Activated T-cell treated with anti-CD3 and anti-CD28 coated beads for 24 hours (primary cell): ENCODE results near the gene AGBL1.

Source experiments
- DNase-seq: peaks from one replicate; pipeline ENCODE4 v3.0.0-alpha.2; 2020; ENCODE audit warnings: low read depth

The AGBL1 gene

GRCh38 chr15:86813892-86814291, 734.2 kb downstream of the AGBL1 start:
- no peak for DNase-seq

- no peak for DNase-seq
Observed at GRCh38 chr15:86829245-86829644, 749.6 kb downstream of the AGBL1 start.

DNA sequence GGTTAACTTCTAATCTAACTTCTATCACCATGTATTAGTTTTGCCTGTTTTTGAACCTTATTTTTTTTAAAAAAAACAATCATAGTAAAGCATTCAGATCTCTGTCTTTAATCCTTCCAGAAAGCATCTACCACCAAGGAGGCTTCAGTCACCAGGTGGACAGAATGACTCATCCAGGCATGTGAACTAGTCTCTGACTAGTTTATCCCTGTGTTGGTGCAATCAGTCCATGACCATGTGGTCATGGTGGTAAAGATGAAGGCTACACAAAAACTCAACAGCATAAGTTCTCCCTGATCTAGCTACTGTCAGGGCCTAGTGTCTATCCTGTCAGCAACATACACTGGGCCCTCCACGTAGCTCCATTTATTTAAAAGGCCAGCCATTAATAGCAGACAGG, 750.6 kb downstream of the AGBL1 start:
- DNase-seq: no peak

GRCh38 chr15:86833595-86833994, 753.9 kb downstream of the AGBL1 start:
- DNase-seq: no peak

DNA sequence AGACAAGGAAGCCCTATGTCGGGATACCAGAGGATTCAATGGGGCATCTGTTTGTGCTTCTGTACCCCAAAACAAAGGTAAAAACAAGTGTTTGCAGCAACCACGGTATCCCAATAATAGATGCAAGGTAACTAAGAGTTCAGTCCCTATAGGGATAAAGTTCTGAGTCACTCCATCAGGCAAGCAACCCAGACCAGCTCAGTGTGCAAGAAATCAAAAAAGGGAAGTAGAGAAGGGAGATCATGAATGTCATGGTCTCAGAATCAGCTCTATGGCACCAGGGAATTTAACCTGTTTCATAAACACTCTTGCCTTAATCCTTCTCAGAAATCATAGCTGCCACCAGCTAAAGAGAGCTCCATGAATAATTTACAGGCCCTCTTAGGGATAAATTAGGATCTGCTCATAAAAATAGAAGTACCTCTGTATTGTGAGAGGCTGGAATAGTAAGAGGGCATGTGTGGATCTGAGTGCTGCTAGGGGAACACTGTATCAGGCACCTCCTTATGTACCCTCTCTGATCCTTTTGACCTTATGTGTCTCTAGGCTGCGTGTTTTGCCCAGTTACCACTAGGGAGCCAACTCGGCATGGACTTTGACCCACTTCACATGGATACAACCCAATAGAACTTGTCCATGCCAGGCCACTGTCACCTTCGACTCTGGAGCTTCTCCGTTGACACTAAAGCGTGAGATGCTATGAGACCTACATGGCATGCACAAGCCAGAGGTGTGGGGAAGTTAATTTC, 754.6 kb downstream of the AGBL1 start:
- no peak for DNase-seq

DNA sequence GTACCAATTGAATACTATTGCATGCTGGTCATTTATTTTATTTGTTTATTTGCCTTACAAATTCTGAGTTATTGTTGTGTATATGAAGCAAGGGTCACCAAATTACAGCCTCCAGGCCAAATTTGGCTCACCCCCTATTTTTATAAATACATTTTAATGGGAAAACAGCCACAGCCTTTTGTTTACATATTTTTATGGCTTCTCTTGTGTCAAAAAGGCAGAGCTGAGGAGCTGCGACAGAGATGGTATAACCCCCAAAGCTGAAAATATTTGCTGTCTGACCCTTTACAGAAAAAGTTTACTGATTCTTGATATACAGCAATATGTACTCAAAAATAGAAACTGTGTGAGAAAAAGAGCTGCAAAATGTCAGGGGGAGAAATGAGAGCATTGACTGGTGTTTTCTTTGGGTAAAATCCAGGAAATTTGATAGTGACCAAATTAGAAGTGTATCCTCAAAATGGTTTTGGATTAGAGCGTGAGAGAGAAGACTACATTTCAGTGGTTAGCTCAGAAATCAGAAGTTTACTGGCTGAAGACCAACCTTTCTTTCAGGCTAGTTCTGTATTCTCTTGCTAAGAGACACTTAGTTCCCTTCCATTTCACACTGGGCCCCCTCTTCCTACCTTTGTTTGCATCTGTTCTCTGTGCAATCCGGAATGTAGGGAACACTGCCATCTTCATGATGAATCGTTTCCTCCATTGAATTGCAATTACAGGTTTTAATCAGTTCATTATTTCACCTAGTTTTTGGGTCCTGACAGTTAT, 757.8 kb downstream of the AGBL1 start:
- no peak for DNase-seq

GRCh38 chr15:86839502-86839901, 759.8 kb downstream of the AGBL1 start:
- no peak for DNase-seq

DNA sequence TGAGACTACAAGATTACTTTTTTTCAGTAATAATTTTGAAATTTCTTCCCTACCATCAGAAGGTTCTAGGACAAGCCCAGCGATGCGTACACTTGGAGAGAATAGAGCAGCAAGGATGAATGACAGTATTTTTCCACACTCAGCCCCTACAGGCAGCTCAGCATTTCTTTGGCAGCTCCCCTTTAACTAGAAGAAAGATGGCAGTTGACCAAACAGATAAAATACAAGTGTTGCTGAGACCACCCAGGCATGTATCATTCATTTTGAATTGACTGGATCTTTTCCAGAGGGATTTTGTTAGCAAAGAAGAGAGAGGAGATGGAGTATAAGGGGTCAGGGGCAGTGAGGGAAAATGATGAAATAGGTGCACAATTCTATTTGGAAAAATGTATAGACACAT, 761.3 kb downstream of the AGBL1 start:
- DNase-seq: no peak

GRCh38 chr15:86842199-86842598, 762.5 kb downstream of the AGBL1 start:
- no peak for DNase-seq

DNA sequence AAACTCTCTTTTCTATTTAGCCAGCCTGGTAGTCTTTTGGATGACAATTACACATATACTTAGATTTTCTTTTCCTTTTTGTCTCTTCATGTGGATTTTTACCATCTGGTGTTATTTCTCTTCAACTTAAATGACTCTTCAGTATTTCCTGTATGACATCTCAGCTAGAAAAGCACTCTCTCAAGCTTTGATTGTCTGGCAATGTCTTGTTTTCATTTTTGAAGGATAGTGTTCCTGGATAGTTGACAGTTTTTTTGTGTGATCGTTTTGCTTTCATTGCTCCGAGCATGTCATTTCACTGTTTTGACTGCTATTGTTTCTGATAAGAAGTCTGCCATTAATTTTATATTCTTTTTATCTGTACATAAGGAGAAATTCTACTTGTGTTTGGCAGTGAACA, 766.4 kb downstream of the AGBL1 start:
- DNase-seq: no peak

DNA sequence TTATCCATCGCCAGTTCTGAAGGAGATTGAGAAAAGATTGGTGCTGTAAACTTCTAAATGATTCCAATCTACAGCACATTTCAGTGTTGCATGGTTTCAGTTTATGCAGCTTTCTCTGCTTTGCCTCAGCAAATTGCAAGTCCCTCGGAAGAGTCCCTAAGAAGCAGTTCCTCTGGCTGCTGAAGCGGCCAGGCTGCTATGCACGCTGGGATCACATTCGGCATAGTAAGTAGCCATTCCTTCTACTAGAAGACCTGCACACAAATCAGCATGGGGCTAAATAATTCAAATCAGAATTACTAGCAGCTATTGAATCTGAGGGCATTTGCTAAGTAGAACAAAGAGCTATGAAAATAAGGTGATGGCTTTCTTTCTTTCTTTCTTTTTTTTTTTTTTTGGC, 769.5 kb downstream of the AGBL1 start:
- no peak for DNase-seq

DNA sequence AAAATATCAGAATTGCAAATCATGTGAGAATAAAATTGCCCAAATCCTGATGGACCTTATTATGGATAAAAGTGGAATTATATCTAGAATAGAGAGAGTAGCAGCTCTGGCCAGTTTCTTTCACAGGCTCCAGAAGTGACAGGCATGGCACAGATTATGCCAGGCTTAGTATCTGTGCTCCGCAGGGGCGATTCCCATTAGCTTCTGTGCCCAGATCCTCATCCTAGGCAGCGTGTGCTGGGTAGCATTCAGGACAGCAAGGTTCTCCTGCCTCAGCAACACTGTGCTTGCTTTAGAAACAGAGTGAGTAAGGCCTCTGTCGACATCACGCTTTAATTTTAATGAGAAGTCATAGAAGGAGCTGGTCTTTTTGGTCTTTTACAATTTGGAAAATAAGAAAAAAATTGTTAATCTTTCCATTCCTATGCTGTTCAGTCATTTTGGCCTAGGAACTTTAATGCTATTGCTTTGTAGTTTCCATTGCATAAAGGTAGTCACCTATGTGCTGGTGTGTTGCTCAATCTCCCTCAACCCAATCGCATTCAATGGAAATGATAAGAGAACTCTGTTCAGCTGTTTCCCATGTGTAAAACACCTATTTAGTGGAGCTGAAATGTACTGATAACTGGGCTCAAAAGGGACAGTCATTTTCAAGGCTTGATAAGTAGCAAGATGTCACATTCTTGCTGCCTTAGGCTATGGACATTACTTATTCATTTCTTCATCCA, 770.1 kb downstream of the AGBL1 start:
- no peak for DNase-seq

- DNase-seq: no peak
Observed at GRCh38 chr15:86850939-86851338, 771.3 kb downstream of the AGBL1 start.

DNA sequence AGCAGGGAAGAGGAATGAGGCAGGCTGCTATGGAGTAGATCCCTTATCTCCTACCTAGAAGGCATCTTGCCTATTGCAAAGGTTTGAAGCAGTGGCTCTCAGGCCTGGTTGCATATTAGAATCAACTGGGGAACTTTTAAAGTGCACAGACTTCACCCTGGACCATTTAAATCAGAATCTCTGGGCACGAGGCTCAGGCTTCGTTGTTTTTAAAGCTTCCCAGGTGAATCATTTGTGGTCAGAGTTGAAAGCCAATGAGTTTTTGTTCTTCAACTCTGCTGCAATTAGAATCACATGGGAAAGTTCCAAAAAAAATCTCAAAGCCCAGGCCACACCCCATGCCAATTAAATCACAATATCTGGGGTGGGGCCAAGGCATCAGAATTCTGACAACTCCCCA, 773.1 kb downstream of the AGBL1 start:
- DNase-seq: no peak

GRCh38 chr15:86854176-86854575, 774.5 kb downstream of the AGBL1 start:
- no peak for DNase-seq

DNA sequence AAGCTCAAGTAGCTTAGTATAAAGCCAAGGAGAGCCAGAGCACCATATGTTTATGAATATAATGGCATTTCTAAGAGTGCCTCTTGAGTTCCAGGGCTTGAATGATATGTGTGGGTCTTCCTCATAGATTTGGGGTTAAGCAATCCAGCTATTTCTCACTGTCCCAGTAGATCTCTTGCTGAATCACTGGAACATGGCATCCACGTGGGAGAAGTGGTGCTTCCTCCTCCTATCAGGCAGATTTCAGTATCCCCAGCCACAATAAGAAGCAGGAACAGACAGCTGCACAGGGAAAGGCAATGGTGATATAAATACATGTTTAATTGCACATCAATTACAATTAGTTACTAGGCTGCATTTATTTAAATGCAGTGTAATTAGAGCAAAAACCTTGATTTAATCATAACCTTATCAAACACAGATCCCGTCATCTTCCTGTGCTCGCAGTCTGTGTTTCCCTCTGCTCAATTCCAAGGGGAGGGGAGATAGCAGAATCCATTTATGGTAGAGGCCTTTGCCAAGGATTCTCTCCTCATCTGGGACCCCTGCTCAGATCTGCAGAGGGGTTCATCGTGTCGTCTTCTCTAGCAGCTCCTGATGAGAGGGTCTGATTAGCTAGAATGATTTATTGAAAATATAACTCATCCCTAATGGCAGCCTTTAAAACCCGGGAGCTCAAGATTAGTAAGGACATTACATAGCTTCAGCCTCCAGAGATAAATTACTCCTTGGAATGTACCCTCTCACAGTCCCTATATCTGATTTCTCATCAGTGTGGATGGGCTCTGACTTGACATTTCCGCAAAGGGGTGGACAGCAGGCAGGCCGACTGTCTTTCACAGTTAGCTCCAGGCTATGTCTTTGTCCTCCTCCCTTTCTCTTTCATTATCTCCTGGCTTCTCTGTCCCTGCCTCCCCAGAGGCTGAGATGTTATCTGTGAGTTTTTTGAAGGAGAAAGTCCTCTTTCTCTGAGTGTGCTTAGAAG, 775.9 kb downstream of the AGBL1 start:
- no peak for DNase-seq

DNA sequence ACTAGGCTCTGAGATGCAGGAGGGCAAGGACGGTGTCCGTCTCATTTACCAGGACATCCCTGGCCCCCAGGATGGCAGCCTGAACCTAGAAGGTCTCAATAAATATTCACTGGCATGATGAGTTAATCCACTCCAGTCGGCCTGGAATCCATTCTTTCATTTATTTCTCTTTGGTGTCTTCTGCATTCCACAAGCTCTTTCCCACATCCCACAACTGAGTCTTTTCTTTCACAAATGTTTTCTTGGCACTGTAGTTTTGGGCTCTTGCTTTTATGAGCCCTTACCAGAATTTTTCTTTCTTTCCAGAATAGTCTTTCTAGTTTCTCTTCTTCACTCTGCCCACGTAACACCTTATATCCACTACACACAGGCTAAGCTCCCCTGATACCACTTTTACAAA, 778.0 kb downstream of the AGBL1 start:
- no peak for DNase-seq

GRCh38 chr15:86863226-86863915, 783.7 kb downstream of the AGBL1 start:
- no peak for DNase-seq

- DNase-seq: no peak
Observed at GRCh38 chr15:86865920-86866319, 786.2 kb downstream of the AGBL1 start.

DNA sequence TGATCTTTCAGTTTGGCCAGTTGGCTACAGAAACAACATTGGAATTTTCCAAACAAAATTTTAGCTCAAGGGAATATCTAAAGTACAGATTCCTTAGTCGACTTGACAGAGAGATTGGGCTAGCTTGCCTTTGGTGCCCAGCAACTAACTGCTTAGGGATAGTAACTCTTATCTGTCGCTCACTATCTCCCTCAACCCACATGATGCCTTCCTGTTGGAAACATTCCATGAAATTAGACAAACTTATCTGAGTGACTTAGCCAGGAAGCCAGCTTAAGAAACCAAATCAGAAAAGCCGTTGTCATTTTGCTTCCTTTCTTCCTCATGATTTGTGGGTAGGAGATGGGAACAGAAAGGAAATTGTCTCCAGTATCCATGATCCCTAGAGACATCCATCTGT, 791.2 kb downstream of the AGBL1 start:
- DNase-seq: no peak

GRCh38 chr15:86871964-86872363, 792.3 kb downstream of the AGBL1 start:
- no peak for DNase-seq
